HG03135 (cell line): ENCODE data around the gene CMBL.
"Not testable (repeated sequence)": the region's sequence is repeated elsewhere in the genome, so short reads cannot be mapped to it uniquely, and the experiment has no call there.

ENCODE experiments used
- ATAC-seq: cut with Tn5 transposase; IDR thresholded peaks from one replicate; pipeline ENCODE4 v1.9.1; 2021; ENCODE audit warnings: mild to moderate bottlenecking, moderate library complexity; ENCODE audit not compliant: unreplicated experiment

The CMBL gene

GRCh38 chr5:10286862-10287227 lies 20.9 kb downstream of the CMBL start:
- ATAC-seq = no peak

- no peak for ATAC-seq
These were observed 21.4 kb downstream of the CMBL start for GRCh38 chr5:10286162-10286861.

- not testable (repeated sequence) for ATAC-seq
These were observed 22.3 kb downstream of the CMBL start for GRCh38 chr5:10285362-10285761.

- ATAC-seq = peak; percentile 91
These were observed 23.6 kb downstream of the CMBL start for GRCh38 chr5:10283927-10284635.

- ATAC-seq = no peak
These were observed 27.6 kb downstream of the CMBL start for GRCh38 chr5:10279925-10280720.

GRCh38 chr5:10279328-10279727 lies 28.4 kb downstream of the CMBL start:
- ATAC-seq = no peak

- ATAC-seq = no peak
These were observed 28.9 kb downstream of the CMBL start for GRCh38 chr5:10278658-10279279.

GRCh38 chr5:10277773-10278630 lies 29.7 kb downstream of the CMBL start:
- no peak for ATAC-seq

GRCh38 chr5:10276691-10277090 lies 31.0 kb downstream of the CMBL start:
- no peak for ATAC-seq

- no peak for ATAC-seq
These were observed 31.7 kb downstream of the CMBL start for GRCh38 chr5:10275991-10276390.

- no peak for ATAC-seq
These were observed 32.2 kb downstream of the CMBL start for GRCh38 chr5:10275460-10275859.

- not testable (repeated sequence) for ATAC-seq
These were observed 34.9 kb downstream of the CMBL start for GRCh38 chr5:10272875-10273209.

GRCh38 chr5:10272053-10272874 lies 35.4 kb downstream of the CMBL start:
- ATAC-seq = no peak

- no peak for ATAC-seq
These were observed 39.6 kb downstream of the CMBL start for GRCh38 chr5:10268100-10268499.

GRCh38 chr5:10266839-10267238 lies 40.9 kb downstream of the CMBL start:
- no peak for ATAC-seq

GRCh38 chr5:10266137-10266536 lies 41.6 kb downstream of the CMBL start:
- ATAC-seq = no peak

GRCh38 chr5:10265245-10266109 lies 42.2 kb downstream of the CMBL start:
- no peak for ATAC-seq

GRCh38 chr5:10264604-10265003 lies 43.1 kb downstream of the CMBL start:
- ATAC-seq = no peak

- no peak for ATAC-seq
These were observed 44.7 kb downstream of the CMBL start for GRCh38 chr5:10262995-10263394.
